Kidney tubule cell (primary cell): Measurements from ENCODE around the gene CACNB4.
"Not testable (repeated sequence)": the region's sequence is repeated elsewhere in the genome, so short reads cannot be mapped to it uniquely, and the experiment has no call there.

ENCODE experiments used
- DNase-seq: peaks from one replicate; pipeline ENCODE4 v3.0.0-alpha.2; 2018; ENCODE audit warnings: low spot score

Gene CACNB4

GRCh38 chr2:151824886-151825285 lies 274.0 kb downstream of the CACNB4 start:
- DNase-seq = no peak

GRCh38 chr2:151823651-151824050 lies 275.2 kb downstream of the CACNB4 start:
- DNase-seq = no peak

- DNase-seq = no peak
Measured at GRCh38 chr2:151819920-151820319, 278.9 kb downstream of the CACNB4 start.

DNA sequence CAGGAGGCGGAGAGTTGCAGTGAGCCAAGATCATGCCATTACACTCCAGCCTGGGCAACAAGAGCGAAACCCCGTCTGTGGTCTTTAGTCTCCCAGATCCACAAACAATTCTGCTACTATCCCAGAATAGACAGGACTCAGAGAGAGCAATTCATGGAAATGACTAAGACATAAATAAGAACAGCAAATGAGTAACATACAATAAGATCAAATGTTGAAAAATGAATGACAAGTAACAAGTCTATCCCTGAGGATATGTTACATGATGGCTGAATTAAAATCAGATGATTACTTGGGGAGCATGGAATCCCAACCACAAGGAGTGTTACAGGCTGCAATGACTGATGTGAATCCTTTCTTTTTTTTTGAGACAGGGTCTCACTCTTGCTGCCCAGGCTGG lies 280.9 kb downstream of the CACNB4 start:
- DNase-seq = no peak

GRCh38 chr2:151816843-151817242 lies 282.0 kb downstream of the CACNB4 start:
- DNase-seq = no peak

DNA sequence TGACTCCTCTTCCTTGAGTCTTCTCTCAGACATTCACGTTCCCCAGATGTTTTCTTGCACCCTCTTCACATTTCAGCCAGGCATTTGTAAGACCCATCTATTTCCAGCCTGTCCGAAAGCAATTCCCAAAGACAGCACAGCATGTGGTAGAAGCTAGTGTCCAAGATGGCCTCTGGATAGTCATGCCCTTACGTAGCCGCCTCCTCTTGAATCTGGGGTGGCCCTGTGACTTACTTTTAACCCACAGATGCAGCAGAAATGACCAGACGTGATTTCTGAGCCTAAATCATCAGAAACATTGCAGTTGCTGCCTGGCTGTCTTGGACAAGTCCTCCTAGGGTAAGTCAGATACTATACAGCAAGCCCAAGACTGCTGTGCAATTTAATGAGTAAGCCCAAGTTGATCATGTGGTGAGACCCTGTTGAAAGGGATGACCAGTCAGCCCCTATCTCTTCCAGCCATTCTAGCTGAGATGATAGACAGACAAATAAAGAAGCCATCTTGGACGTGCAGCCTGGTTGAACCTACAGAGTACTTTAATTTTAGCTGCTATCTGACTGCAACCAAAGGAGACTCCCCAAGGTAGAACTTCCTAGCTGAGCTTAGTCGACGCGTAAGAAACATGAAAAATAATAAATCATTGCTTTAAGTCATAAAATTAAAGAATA lies 282.9 kb downstream of the CACNB4 start:
- DNase-seq = no peak

DNA sequence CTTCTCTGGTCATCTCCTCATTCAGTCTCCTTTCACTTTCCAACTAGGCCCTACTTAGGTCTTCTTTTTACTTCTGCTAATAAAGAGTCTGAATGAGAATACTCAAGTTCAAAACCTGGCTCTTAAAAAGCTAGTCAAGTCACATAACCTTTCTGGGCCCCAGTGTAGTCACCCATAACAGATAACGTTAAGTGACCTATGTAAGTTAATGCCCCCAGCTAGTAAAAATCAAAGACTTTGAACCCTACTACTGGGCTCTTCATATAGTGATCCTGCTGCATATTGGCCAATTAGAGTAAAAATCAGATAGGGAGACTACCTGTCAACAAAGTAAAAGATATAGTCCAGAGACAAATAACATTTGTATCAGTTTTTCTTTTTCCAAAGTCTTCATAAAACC lies 288.4 kb downstream of the CACNB4 start:
- DNase-seq = no peak

- no peak for DNase-seq
Measured at GRCh38 chr2:151809073-151809383, 289.8 kb downstream of the CACNB4 start.

GRCh38 chr2:151808258-151809072 lies 290.4 kb downstream of the CACNB4 start:
- DNase-seq = peak; percentile 31

- DNase-seq = no peak
Measured at GRCh38 chr2:151805961-151806360, 292.9 kb downstream of the CACNB4 start.

DNA sequence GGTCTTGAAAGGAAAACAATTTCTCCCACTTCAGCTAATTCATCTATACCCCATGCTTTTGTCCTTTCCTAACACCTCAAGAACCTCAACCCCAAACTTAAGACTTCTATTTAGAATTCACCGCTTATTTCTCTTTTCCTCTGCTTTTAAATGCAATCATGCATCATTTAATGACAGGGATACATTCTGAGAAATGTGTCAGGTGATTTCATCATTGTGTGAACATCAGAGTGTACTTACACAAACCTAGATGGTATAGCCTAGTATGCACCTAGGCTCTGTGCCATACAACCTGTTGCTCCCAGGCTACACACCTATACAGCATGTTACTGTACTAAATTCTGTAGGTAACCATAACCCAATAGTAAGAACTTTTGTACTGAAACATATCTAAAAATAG lies 293.5 kb downstream of the CACNB4 start:
- no peak for DNase-seq

- DNase-seq = no peak
Measured at GRCh38 chr2:151803811-151804210, 295.0 kb downstream of the CACNB4 start.

DNA sequence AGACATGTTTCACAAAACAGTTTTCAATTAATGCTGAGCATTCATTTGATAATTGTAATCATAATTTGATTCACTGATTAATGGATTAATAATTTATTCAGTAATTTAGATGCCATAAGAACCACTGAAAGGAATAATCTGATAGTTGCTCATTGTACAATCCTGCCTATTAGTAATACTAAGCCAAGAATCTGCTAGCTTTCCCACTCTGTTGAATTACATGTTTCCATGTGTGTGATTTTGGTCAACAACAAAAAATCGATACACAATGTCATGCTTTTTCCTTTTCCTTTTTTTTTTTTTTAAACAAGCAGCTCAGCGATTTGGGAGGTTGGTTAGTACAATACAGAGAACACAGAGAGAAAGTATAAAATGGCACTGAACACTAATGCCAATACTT lies 296.5 kb downstream of the CACNB4 start:
- no peak for DNase-seq

- DNase-seq = no peak
Measured at GRCh38 chr2:151799886-151800292, 299.0 kb downstream of the CACNB4 start.

DNA sequence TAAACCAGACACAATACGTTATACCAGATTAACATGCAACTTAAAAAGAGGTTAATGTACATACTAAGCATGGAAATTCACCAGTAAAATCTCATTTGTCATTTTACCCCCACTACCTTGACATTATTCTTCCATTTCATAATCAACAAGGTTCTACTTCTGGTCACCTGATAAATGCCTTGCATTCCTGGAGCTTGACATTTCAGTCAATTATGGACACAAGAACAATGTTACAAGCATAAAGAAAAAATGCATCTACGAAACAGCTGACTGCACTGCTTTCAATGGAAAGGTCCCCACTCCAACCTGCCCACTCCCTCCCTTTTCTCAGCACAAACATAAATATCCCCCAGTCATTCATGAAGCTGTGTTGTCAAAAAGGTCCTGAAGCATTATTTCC lies 302.1 kb downstream of the CACNB4 start:
- peak; percentile 56 for DNase-seq

GRCh38 chr2:151795646-151796240 lies 303.1 kb downstream of the CACNB4 start:
- no peak for DNase-seq

GRCh38 chr2:151794422-151794821 lies 304.4 kb downstream of the CACNB4 start:
- not testable (repeated sequence) for DNase-seq

DNA sequence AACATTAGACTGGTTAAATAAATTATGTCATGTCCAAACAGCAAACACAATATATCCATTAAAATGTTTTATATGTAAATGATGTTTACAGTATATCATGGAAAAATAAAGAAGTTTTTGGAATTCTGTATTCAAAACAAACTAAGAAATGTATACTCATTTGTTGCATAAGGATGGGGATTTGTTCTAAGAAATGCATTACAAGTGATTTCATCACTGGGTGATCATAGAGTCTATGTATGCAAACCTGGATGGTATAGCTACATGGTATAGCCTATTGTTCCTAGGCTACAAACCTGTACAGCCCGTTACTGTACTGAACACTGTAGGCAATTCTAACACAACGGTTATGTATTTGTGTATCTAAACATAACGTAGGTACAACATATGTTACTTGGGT lies 305.7 kb downstream of the CACNB4 start:
- DNase-seq = no peak

DNA sequence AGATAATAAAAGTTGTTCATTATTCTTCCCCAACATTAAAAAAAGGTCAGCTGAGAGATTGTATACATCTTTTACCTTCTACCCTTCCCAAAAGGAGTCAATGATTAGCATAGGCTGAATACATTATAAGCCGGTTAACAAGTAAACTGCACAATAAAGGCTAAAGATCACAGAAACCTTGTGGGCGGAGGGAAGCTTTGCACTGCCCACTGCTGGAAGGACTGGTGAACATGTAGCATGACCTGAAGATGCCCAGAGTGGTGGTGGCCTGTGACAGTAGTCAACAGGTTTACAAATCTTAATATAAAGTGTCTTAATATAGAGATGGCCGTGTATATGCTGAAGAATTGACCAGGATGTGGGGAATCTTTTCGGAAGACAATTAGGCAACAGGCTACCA lies 306.3 kb downstream of the CACNB4 start:
- no peak for DNase-seq

GRCh38 chr2:151791545-151791944 lies 307.3 kb downstream of the CACNB4 start:
- DNase-seq = no peak

DNA sequence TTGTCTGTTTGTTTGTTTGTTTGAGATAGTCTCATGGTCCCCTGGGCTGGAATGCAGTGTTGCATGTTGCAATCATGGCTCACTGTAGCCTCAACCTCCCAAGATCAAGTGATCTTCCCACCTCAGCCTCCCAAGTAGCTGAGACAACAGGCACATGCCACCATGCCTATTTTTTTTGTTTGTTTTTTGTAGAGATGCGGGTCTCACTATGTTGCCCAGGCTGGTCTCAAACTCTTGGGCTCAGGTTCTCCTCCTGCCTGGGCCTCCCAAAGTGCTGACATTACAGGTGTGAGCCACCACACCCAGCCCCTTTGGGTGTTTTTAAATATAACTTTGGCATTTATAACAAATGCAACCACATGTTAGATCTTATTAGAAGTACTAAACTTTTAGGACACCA lies 308.2 kb downstream of the CACNB4 start:
- no peak for DNase-seq

DNA sequence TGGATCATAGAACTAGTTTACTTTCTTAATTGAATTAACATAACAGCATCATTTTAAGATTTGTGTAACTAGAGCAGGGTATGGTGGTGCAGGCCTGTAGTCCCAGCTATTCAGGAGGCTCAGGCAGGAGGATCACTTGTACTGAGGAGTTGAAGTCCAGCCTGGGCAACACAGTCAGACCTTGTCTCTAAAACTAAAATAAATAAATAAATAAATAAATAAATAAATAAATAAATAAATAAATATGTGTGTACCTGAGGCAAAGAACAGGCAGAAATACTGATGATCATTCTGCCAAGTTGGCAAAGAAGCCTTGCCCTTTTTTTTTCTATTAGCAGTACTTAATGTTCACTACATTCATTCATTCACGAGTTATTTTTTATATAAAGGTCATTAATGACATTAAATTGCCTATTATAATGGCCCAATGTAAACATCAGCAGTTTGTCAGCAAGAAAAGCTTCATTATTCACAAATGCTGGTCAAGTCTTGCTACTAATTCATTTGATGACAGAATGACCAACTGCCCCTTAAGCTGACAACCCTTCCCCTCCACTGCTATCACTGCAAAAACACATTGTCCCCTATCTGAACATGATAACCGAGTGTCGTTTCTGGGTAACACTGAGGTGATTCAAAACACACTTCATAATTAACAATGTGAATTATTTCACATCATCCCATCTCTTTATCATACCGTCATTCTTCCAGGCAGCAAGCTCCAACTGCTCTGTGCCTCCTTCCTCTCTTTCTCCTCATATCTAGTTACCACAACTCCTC lies 309.6 kb downstream of the CACNB4 start:
- DNase-seq = no peak

GRCh38 chr2:151786483-151786882 lies 312.4 kb downstream of the CACNB4 start:
- no peak for DNase-seq
